Astrocyte (in vitro differentiated cells and primary cell): ENCODE measurements around the gene ZNF207. TPM values are rescaled to one million over a fixed set of nuclear protein-coding genes. Genes with fewer than 3 reads are reported as not detected.

Experiments used
- DNase-seq: peaks from one replicate; pipeline ENCODE4 v3.0.0-alpha.2; 2010; ENCODE audit warnings: low read depth
- FAIRE-seq: peaks from 2 replicates; lab custom pipeline; 2011; peaks lifted over from hg19 to GRCh38; lab: Jason Lieb, UNC
- H2AFZ ChIP-seq: 2 replicates; pipeline ENCODE4 v1.6.0; 2012; ENCODE audit warnings: low read depth, low read length, inconsistent platforms
- H3K27ac ChIP-seq: 2 replicates; pipeline ENCODE4 v1.5.1; 2011; ENCODE audit warnings: low read depth, low read length, inconsistent platforms
- H3K27me3 ChIP-seq: 2 replicates; pipeline ENCODE4 v1.6.0; 2011; ENCODE audit warnings: low read length, inconsistent platforms; ENCODE audit not compliant: insufficient read depth
- H3K36me3 ChIP-seq: 2 replicates; pipeline ENCODE4 v1.5.1; 2011; ENCODE audit warnings: low read length, inconsistent platforms; ENCODE audit not compliant: insufficient read depth
- H3K4me1 ChIP-seq: 2 replicates; pipeline ENCODE4 v1.5.1; 2011; ENCODE audit warnings: low read length, inconsistent platforms; ENCODE audit not compliant: insufficient read depth
- H3K4me2 ChIP-seq: 2 replicates; pipeline ENCODE4 v1.6.0; 2012; ENCODE audit warnings: low read length, inconsistent platforms
- H3K4me3 ChIP-seq: 2 replicates; pipeline ENCODE4 v1.5.1; 2011; ENCODE audit warnings: low read depth, mild to moderate bottlenecking, low read length, inconsistent platforms; ENCODE audit not compliant: insufficient read depth
- H3K79me2 ChIP-seq: 2 replicates; pipeline ENCODE4 v1.6.0; 2012; ENCODE audit warnings: mild to moderate bottlenecking, low read length, inconsistent platforms; ENCODE audit not compliant: insufficient read depth
- H3K9ac ChIP-seq: 2 replicates; pipeline ENCODE4 v1.6.0; 2012; ENCODE audit warnings: mild to moderate bottlenecking, low read length, inconsistent platforms
- H3K9me3 ChIP-seq: 2 replicates; pipeline ENCODE4 v1.5.1; 2012; ENCODE audit warnings: low read depth, mild to moderate bottlenecking, low read length, inconsistent platforms; ENCODE audit not compliant: insufficient read depth
- H4K20me1 ChIP-seq: 2 replicates; pipeline ENCODE4 v1.6.0; 2012; ENCODE audit warnings: low read length, inconsistent platforms; ENCODE audit not compliant: insufficient read depth
- H3K27ac Mint-ChIP-seq: one replicate; pipeline ENCODE4 v1.8.0; 2021; ENCODE audit warnings: mild to moderate bottlenecking, mixed read lengths; ENCODE audit not compliant: unreplicated experiment
- H3K27me3 Mint-ChIP-seq: one replicate; pipeline ENCODE4 v1.8.0; 2021; ENCODE audit warnings: low read depth, mixed read lengths; ENCODE audit not compliant: unreplicated experiment
- H3K36me3 Mint-ChIP-seq: one replicate; pipeline ENCODE4 v1.8.0; 2021; ENCODE audit warnings: low read depth, mixed read lengths; ENCODE audit not compliant: unreplicated experiment
- H3K4me1 Mint-ChIP-seq: one replicate; pipeline ENCODE4 v1.8.0; 2021; ENCODE audit warnings: low read depth, mixed read lengths; ENCODE audit not compliant: unreplicated experiment
- H3K4me3 Mint-ChIP-seq: one replicate; pipeline ENCODE4 v1.8.0; 2021; ENCODE audit warnings: mild to moderate bottlenecking, moderate library complexity, mixed read lengths; ENCODE audit not compliant: unreplicated experiment
- H3K9me3 Mint-ChIP-seq: one replicate; pipeline ENCODE4 v1.8.0; 2021; ENCODE audit warnings: mild to moderate bottlenecking, mixed read lengths; ENCODE audit not compliant: unreplicated experiment
- EZH2 ChIP-seq: IDR thresholded peaks from 2 replicates; pipeline ENCODE4 v1.6.1; 2012; ENCODE audit warnings: mild to moderate bottlenecking, low read length, inconsistent platforms; ENCODE audit not compliant: insufficient read depth
- total RNA-seq: library from RNA; stranded (reverse); gene quantifications from 2 replicates; pipeline ENCODE4 v1.2.1, GENCODE V29; 2021
- TF ChIP-seq, protein P1 (sequence below): IDR thresholded peaks from 2 replicates; pipeline ENCODE4 v1.5.1; 2011; ENCODE audit warnings: low read depth, mild to moderate bottlenecking, inconsistent platforms, low read length, moderate library complexity; ENCODE audit not compliant: insufficient read depth

Gene ZNF207
- total RNA-seq, 1 donor from 2014 or later = 168 TPM

DNA sequence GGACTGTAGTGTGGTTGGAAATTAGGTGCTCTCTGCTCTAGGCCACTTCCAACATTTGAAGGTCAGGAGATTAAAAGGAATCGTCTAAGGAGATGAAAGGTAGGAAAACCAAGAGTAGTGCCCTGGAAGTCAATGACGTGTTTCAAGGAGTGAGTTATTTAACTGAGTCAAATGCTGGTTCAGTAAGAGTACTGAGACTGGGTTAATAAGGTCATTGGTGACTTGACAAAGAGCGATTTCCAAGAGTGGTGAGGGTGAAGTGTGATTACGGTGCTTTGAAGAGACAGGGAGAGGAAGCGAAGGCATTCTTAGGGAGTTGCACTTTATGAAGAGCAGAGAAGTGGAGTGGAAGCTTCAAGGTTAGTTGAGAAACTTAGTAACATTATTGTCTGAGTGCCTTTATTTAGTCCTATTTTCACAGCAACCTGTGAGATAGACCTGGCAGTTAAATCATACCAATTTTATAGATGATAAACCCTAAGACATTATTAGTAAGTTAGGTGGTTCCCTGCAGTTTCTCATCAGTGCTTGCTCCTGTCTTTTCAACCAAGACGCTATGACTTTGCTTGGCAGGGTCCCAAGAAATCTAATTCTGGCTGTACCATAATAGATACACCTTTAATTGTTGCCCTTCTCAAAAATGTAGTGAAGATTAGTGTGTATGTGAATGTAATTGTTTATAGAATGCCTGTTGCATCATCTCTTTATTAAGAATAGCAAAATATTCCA is 5.9 kb downstream of the ZNF207 start:
- peaks cover 17% of the 10 kb centered on the region for H3K4me1 ChIP-seq
- H3K36me3 Mint-ChIP-seq = peaks cover 8% of the 10 kb centered on the region
- DNase-seq = no peak

DNA sequence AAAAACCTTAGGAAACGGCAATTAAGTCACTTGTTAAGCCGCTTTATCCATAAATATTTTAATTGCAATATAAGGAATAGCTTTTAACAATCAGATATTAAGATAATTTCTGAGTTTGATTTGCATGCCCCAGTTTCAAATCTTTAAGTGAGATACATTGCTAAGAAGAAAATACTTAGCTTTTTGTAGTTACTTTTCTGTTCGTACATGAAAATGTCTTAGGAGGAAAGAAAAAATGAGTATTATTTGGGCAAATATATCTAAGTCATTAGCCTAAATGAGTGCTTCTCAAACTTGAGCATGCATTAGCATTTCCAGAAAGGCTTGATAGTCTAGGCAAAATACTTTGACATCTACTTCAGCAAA is 6.4 kb downstream of the ZNF207 start:
- Histone ChIP-seq H3K4me3 (no peak overlapping the region), H3K9me3 (no peaks in the 10 kb centered on the region), H3K36me3 (peaks cover 61% of the 10 kb centered on the region), H3K27ac (no peak overlapping the region), H2AFZ (no peak overlapping the region), H3K4me1 (peaks cover 17% of the 10 kb centered on the region), H3K9ac (no peak overlapping the region), H3K4me2 (peak overlapping the region; percentile 53), H3K79me2 (peaks cover 98% of the 10 kb centered on the region), H4K20me1 (peaks cover 94% of the 10 kb centered on the region), H3K27me3 (no peaks in the 10 kb centered on the region)
- no peak for DNase-seq
- TF ChIP-seq, protein P1, sequence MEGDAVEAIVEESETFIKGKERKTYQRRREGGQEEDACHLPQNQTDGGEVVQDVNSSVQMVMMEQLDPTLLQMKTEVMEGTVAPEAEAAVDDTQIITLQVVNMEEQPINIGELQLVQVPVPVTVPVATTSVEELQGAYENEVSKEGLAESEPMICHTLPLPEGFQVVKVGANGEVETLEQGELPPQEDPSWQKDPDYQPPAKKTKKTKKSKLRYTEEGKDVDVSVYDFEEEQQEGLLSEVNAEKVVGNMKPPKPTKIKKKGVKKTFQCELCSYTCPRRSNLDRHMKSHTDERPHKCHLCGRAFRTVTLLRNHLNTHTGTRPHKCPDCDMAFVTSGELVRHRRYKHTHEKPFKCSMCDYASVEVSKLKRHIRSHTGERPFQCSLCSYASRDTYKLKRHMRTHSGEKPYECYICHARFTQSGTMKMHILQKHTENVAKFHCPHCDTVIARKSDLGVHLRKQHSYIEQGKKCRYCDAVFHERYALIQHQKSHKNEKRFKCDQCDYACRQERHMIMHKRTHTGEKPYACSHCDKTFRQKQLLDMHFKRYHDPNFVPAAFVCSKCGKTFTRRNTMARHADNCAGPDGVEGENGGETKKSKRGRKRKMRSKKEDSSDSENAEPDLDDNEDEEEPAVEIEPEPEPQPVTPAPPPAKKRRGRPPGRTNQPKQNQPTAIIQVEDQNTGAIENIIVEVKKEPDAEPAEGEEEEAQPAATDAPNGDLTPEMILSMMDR = no peak
- TF ChIP-seq EZH2 = no peak
- Mint-ChIP-seq H3K4me3 (no peak overlapping the region), H3K27me3 (no peaks in the 10 kb centered on the region), H3K27ac (no peak overlapping the region), H3K36me3 (peaks cover 10% of the 10 kb centered on the region), H3K4me1 (peaks cover 17% of the 10 kb centered on the region), H3K9me3 (no peaks in the 10 kb centered on the region)
- no peak for FAIRE-seq

More for the DNA sequence above, 5.9 kb downstream of the ZNF207 start:
- H3K4me3 Mint-ChIP-seq = peak overlapping the region; percentile 54
- no peaks in the 10 kb centered on the region for H3K27me3 ChIP-seq
- H3K27me3 Mint-ChIP-seq = no peaks in the 10 kb centered on the region
- H4K20me1 ChIP-seq = peaks cover 94% of the 10 kb centered on the region
- peaks cover 15% of the 10 kb centered on the region for H3K4me1 Mint-ChIP-seq
- peak overlapping the region; percentile 4 for H3K9ac ChIP-seq
- no peak overlapping the region for H2AFZ ChIP-seq
- H3K36me3 ChIP-seq = peaks cover 55% of the 10 kb centered on the region
- H3K79me2 ChIP-seq = peaks cover 98% of the 10 kb centered on the region
- no peak for FAIRE-seq
- H3K4me2 ChIP-seq = peak overlapping the region; percentile 53
- no peaks in the 10 kb centered on the region for H3K9me3 ChIP-seq
- no peak for TF ChIP-seq EZH2
- TF ChIP-seq, protein P1 = no peak
- H3K9me3 Mint-ChIP-seq = no peaks in the 10 kb centered on the region
- H3K27ac ChIP-seq = no peak overlapping the region
- H3K27ac Mint-ChIP-seq = no peak overlapping the region
- peak overlapping the region; percentile 15 for H3K4me3 ChIP-seq

- Mint-ChIP-seq H3K27me3 (no peaks in the 10 kb centered on the region), H3K36me3 (peaks cover 10% of the 10 kb centered on the region), H3K4me3 (peak overlapping the region; percentile 45), H3K4me1 (peaks cover 17% of the 10 kb centered on the region), H3K9me3 (no peaks in the 10 kb centered on the region), H3K27ac (peak overlapping the region; percentile 58)
- no peak overlapping the region for H3K27ac ChIP-seq
- H3K79me2 ChIP-seq = peaks cover 98% of the 10 kb centered on the region
- H3K4me1 ChIP-seq = peaks cover 17% of the 10 kb centered on the region
- no peak overlapping the region for H3K9ac ChIP-seq
- FAIRE-seq (no peak), DNase-seq (no peak)
- no peak overlapping the region for H2AFZ ChIP-seq
- H3K36me3 ChIP-seq = peaks cover 64% of the 10 kb centered on the region
- H3K4me2 ChIP-seq = no peak overlapping the region
- TF ChIP-seq EZH2 = no peak
- TF ChIP-seq, protein P1 = no peak
- H3K4me3 ChIP-seq = no peak overlapping the region
- H4K20me1 ChIP-seq = peaks cover 93% of the 10 kb centered on the region
- H3K27me3 ChIP-seq = no peaks in the 10 kb centered on the region
- no peaks in the 10 kb centered on the region for H3K9me3 ChIP-seq
These were observed 6.8 kb downstream of the ZNF207 start for GRCh38 chr17:32356750-32357149.
